MCF 10A (cell line): ENCODE data around the gene SLC38A1. TPM values are rescaled to one million over a fixed set of nuclear protein-coding genes. Genes with fewer than 3 reads are reported as not detected.

ENCODE experiments used
- BruUV-seq: library from RNA; stranded (reverse); fragments of 400-500 nt; replicated peaks from 2 replicates; lab custom pipeline; 2021; lab: Mats Ljungman, UMichigan
- CTCF ChIA-PET: fragments of 300-600 bp; sonication (Branson Sonifier 250); formaldehyde crosslinking; extraction: SDS; loops from one replicate; lab custom pipeline; 2021; ENCODE audit warnings: antibody characterized with exemption, inconsistent platforms; lab: Yijun Ruan, JAX
- POLR2A ChIA-PET: fragments of 300-600, 350-650 bp; sonication (Branson Sonifier 250); formaldehyde crosslinking; extraction: SDS; loops from one replicate; lab custom pipeline; 2020; ENCODE audit warnings: antibody characterized with exemption, inconsistent platforms; lab: Yijun Ruan, JAX
- DNase-seq: peaks from one replicate; pipeline ENCODE4 v3.0.0-alpha.2; 2018; ENCODE audit not compliant: unreplicated experiment
- H3K27ac Mint-ChIP-seq: one replicate; pipeline ENCODE4 v1.8.0; 2022; ENCODE audit warnings: mild to moderate bottlenecking, low read depth, mixed read lengths; ENCODE audit not compliant: unreplicated experiment
- H3K27me3 Mint-ChIP-seq: one replicate; pipeline ENCODE4 v1.8.0; 2022; ENCODE audit warnings: mixed read lengths; ENCODE audit not compliant: insufficient read depth, unreplicated experiment
- H3K36me3 Mint-ChIP-seq: one replicate; pipeline ENCODE4 v1.8.0; 2022; ENCODE audit warnings: mild to moderate bottlenecking, moderate library complexity, mixed read lengths; ENCODE audit not compliant: insufficient read depth, unreplicated experiment
- H3K4me1 Mint-ChIP-seq: one replicate; pipeline ENCODE4 v1.8.0; 2022; ENCODE audit warnings: mixed read lengths; ENCODE audit not compliant: insufficient read depth, unreplicated experiment
- H3K4me3 Mint-ChIP-seq: one replicate; pipeline ENCODE4 v1.8.0; 2022; ENCODE audit warnings: mild to moderate bottlenecking, moderate library complexity, mixed read lengths; ENCODE audit not compliant: unreplicated experiment
- H3K9me3 Mint-ChIP-seq: one replicate; pipeline ENCODE4 v1.8.0; 2022; ENCODE audit warnings: mixed read lengths; ENCODE audit not compliant: unreplicated experiment
- CTCF ChIP-seq: fragments of 200-600 bp; IDR thresholded peaks from one replicate; pipeline ENCODE4 v1.8.0; 2022; ENCODE audit warnings: antibody characterized with exemption, mild to moderate bottlenecking; ENCODE audit not compliant: unreplicated experiment
- intact Hi-C: fragments of 100-400 bp; cut with micrococcal nuclease; formaldehyde crosslinking; loops from 2 replicates; pipeline ENCODE4 v1.14.1; 2022
- total RNA-seq: library from RNA; stranded (reverse); gene quantifications from 2 replicates; pipeline ENCODE4 v1.2.3, GENCODE V29; 2022

The SLC38A1 gene
- total RNA-seq, 1 experiment from 2014 or later = 327 TPM

GRCh38 chr12:46263140-46264016 lies 5.5 kb downstream of the SLC38A1 start:
- Mint-ChIP-seq H3K9me3 (no peaks in the 10 kb centered on the region), H3K4me1 (peaks cover 5% of the 10 kb centered on the region), H3K36me3 (peaks cover 1% of the 10 kb centered on the region), H3K27me3 (no peaks in the 10 kb centered on the region), H3K27ac (peak overlapping the region; percentile 16), H3K4me3 (no peak overlapping the region)
- ChIA-PET CTCF (interaction anchor here (0.6 to 2.0 kb wide), 9 partner anchors 21 to 955 kb away, joined by 3 to 9 read pairs (median 4); no protein-coding TSS in a partner anchor), POLR2A (interaction anchor here (0.5 to 5.5 kb wide), 31 partner anchors 8 to 721 kb away, joined by 3 to 32 read pairs (median 4); partner anchors contain the start of genes SCAF11 and SLC38A2)
- no peak for DNase-seq
- no TSS peak for BruUV-seq
- intact Hi-C loops = loop anchor here (10.0 kb wide), 1 partner anchor 671 kb away; no protein-coding TSS in a partner anchor
- peak; percentile 15 for TF ChIP-seq CTCF

GRCh38 chr12:46261646-46262045 lies 7.2 kb downstream of the SLC38A1 start:
- no TSS peak for BruUV-seq
- no peaks in the 10 kb centered on the region for H3K9me3 Mint-ChIP-seq
- ChIA-PET POLR2A (interaction anchor here (0.6 to 5.5 kb wide), 15 partner anchors 12 to 682 kb away, joined by 3 to 28 read pairs (median 4); partner anchors contain the start of gene SCAF11), CTCF (interaction anchor here (1.2 kb wide), 1 partner anchor 54 kb away, joined by 4 read pairs; no protein-coding TSS in a partner anchor)
- H3K27me3 Mint-ChIP-seq = no peaks in the 10 kb centered on the region
- peaks cover 4% of the 10 kb centered on the region for H3K36me3 Mint-ChIP-seq
- TF ChIP-seq CTCF = no peak
- H3K4me1 Mint-ChIP-seq = peaks cover 8% of the 10 kb centered on the region
- DNase-seq = no peak
- intact Hi-C loops = loop anchor here (10.0 kb wide), 1 partner anchor 673 kb away; no protein-coding TSS in a partner anchor
- no peak overlapping the region for H3K4me3 Mint-ChIP-seq
- no peak overlapping the region for H3K27ac Mint-ChIP-seq

- ChIA-PET CTCF (interaction anchor here (0.6 kb wide), 1 partner anchor 267 kb away, joined by 4 read pairs; no protein-coding TSS in a partner anchor), POLR2A (interaction anchor here (0.6 to 2.8 kb wide), 12 partner anchors 8 to 271 kb away, joined by 3 to 12 read pairs (median 3); partner anchors contain the start of gene SCAF11)
- H3K27ac Mint-ChIP-seq = no peak overlapping the region
- peak; percentile 80 for DNase-seq
- H3K4me3 Mint-ChIP-seq = no peak overlapping the region
- no TSS peak for BruUV-seq
- H3K27me3 Mint-ChIP-seq = no peaks in the 10 kb centered on the region
- peaks cover 10% of the 10 kb centered on the region for H3K36me3 Mint-ChIP-seq
- TF ChIP-seq CTCF = no peak
- no peaks in the 10 kb centered on the region for H3K9me3 Mint-ChIP-seq
- intact Hi-C loops = loop anchor here (10.0 kb wide), 1 partner anchor 674 kb away; no protein-coding TSS in a partner anchor
- H3K4me1 Mint-ChIP-seq = peaks cover 14% of the 10 kb centered on the region
Measured at GRCh38 chr12:46260913-46261476, 7.8 kb downstream of the SLC38A1 start.
